A673 (cell line): ENCODE data around the gene ARFGEF2. TPM values are rescaled to one million over a fixed set of nuclear protein-coding genes. Genes with fewer than 3 reads are reported as not detected.

ENCODE experiments used
- BruUV-seq: library from RNA; stranded (reverse); fragments of 400-500 nt; replicated peaks from 2 replicates; lab custom pipeline; 2021; lab: Mats Ljungman, UMichigan
- CTCF ChIA-PET: fragments of 300-600 bp; sonication (Branson Sonifier 250); formaldehyde crosslinking; loops from one replicate; lab custom pipeline; 2022; ENCODE audit warnings: antibody characterized with exemption; lab: Charles Lee
- POLR2A ChIA-PET: fragments of 300-600 bp; sonication (Branson Sonifier 250); formaldehyde crosslinking; loops from one replicate; lab custom pipeline; 2022; ENCODE audit warnings: antibody characterized with exemption; ENCODE audit not compliant: low non-redundant PET; lab: Charles Lee
- DNase-seq: peaks from one replicate; pipeline ENCODE4 v3.0.0-alpha.2; 2015; ENCODE audit warnings: low spot score
- H3K27ac ChIP-seq: fragments of 200-600 bp; sonication (generic); 2 replicates; pipeline ENCODE4 v1.5.1; 2016; ENCODE audit warnings: mixed run types, low read depth, mild to moderate bottlenecking, mixed read lengths, antibody characterized with exemption, low read length; ENCODE audit not compliant: poor library complexity, severe bottlenecking
- H3K27me3 ChIP-seq: fragments of 200-600 bp; sonication (generic); replicated peaks from 2 replicates; pipeline ENCODE4 v1.6.1; 2017; ENCODE audit warnings: mixed run types, low read depth, mild to moderate bottlenecking, mixed read lengths, antibody characterized with exemption, low read length; ENCODE audit not compliant: insufficient read depth, poor library complexity
- H3K36me3 ChIP-seq: fragments of 200-600 bp; sonication (generic); 2 replicates; pipeline ENCODE4 v1.6.1; 2016; ENCODE audit warnings: mixed run types, mild to moderate bottlenecking, mixed read lengths, antibody characterized with exemption, low read length; ENCODE audit not compliant: insufficient read depth, poor library complexity, severe bottlenecking
- H3K4me1 ChIP-seq: fragments of 200-600 bp; sonication (generic); 2 replicates; pipeline ENCODE4 v1.6.1; 2017; ENCODE audit warnings: mixed run types, mild to moderate bottlenecking, mixed read lengths, antibody characterized with exemption, low read length; ENCODE audit not compliant: insufficient read depth, poor library complexity, severe bottlenecking
- H3K4me3 ChIP-seq: fragments of 200-600 bp; sonication (generic); 2 replicates; pipeline ENCODE4 v1.5.1; 2016; ENCODE audit warnings: low read depth, mixed run types, mild to moderate bottlenecking, mixed read lengths, low read length; ENCODE audit not compliant: poor library complexity, severe bottlenecking
- H3K9me3 ChIP-seq: fragments of 200-600 bp; sonication (generic); 2 replicates; pipeline ENCODE4 v1.6.1; 2016; ENCODE audit warnings: mixed run types, low read depth, mild to moderate bottlenecking, mixed read lengths, antibody characterized with exemption, low read length; ENCODE audit not compliant: poor library complexity, severe bottlenecking
- EZH2 ChIP-seq: fragments of 200-600 bp; sonication (generic); IDR thresholded peaks from 2 replicates; pipeline ENCODE4 v1.6.1; 2017; ENCODE audit warnings: borderline replicate concordance, low read depth, mild to moderate bottlenecking, mixed read lengths, antibody characterized with exemption, low read length; ENCODE audit not compliant: poor library complexity, severe bottlenecking
- intact Hi-C: fragments of 100-400 bp; cut with micrococcal nuclease; formaldehyde crosslinking; loops from one replicate; pipeline ENCODE4 v1.10.0; 2022; ENCODE audit not compliant: unreplicated experiment
- total RNA-seq: library from RNA; stranded (reverse); gene quantifications from 2 replicates; pipeline ENCODE4 v1.2.3, GENCODE V29; 2021
- TF ChIP-seq, protein P1 (sequence below): fragments of 300-800, 200-600 bp; sonication (generic); conservative IDR thresholded peaks from 2 replicates; pipeline ENCODE4 v1.5.1; 2017; ENCODE audit warnings: low read depth, mild to moderate bottlenecking, antibody characterized with exemption, low read length, moderate library complexity, mixed read lengths

Gene ARFGEF2
- total RNA-seq, 1 experiment from 2014 or later: 26.1 TPM

DNA sequence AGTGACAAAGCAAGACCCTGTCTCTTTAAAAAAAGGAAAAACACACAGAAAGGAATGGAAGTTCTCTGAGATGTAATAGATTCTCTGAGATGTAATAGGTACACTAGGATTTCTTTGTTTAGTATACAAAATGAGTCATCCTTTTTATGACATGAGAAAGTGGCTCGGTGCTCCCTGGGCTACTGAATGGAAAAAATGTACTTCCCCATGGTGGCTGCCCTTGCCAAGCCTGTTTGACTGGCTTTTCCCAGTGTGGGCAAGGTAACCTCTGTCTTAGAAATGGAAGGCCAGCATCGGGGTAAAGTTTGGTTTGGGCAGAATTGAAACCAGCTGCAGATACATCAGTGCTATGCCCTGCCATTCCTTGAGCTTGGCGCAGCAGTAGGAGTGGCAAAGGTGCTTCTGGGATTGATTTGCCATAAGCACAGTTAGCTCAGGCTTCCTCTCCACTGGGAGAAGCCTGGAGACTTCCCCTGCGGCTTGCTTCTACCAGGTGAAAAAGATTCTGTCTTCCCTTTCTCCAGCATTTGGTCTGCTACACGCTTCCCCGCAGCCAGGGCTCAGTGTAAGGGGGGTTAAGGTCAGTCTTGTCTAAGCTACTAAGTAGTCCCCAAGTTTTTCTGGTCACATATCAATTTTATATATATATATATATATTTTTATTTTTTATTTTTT, 24.5 kb downstream of the ARFGEF2 start:
- CTCF ChIA-PET: no interaction called here
- Histone ChIP-seq H3K27ac (no peak overlapping the region), H3K4me3 (no peak overlapping the region), H3K4me1 (no peaks in the 10 kb centered on the region), H3K36me3 (peaks cover 13% of the 10 kb centered on the region), H3K9me3 (no peaks in the 10 kb centered on the region), H3K27me3 (no peaks in the 10 kb centered on the region)
- DNase-seq: no peak
- intact Hi-C loops: no loop called here
- TF ChIP-seq EZH2: no peak
- TF ChIP-seq, protein P1, sequence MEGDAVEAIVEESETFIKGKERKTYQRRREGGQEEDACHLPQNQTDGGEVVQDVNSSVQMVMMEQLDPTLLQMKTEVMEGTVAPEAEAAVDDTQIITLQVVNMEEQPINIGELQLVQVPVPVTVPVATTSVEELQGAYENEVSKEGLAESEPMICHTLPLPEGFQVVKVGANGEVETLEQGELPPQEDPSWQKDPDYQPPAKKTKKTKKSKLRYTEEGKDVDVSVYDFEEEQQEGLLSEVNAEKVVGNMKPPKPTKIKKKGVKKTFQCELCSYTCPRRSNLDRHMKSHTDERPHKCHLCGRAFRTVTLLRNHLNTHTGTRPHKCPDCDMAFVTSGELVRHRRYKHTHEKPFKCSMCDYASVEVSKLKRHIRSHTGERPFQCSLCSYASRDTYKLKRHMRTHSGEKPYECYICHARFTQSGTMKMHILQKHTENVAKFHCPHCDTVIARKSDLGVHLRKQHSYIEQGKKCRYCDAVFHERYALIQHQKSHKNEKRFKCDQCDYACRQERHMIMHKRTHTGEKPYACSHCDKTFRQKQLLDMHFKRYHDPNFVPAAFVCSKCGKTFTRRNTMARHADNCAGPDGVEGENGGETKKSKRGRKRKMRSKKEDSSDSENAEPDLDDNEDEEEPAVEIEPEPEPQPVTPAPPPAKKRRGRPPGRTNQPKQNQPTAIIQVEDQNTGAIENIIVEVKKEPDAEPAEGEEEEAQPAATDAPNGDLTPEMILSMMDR: no peak
- no TSS peak for BruUV-seq
- POLR2A ChIA-PET: no interaction called here

DNA sequence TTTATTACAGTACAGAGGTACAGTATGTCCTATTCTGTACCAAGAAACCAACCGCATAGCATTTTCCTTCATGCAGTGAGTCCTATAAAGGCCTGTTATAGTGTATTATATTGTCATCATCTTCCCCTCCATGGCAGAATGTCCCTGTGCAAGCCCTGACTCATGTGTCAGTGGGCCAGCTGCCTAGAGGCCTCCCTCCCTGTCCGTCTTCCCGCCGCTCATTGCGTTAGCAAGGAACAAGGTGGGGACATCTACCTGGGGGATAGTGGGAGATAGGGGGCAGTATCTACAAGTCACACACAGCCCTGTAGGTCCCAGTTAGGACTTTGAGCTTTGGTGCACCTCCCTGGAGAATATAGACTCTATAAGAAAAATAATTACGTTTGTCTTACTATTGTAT, 27.1 kb downstream of the ARFGEF2 start:
- Histone ChIP-seq H3K36me3 (peaks cover 15% of the 10 kb centered on the region), H3K4me3 (no peak overlapping the region), H3K4me1 (no peaks in the 10 kb centered on the region), H3K27ac (no peak overlapping the region), H3K27me3 (no peaks in the 10 kb centered on the region), H3K9me3 (no peaks in the 10 kb centered on the region)
- no TSS peak for BruUV-seq
- CTCF ChIA-PET: no interaction called here
- intact Hi-C loops: no loop called here
- DNase-seq: no peak
- TF ChIP-seq, protein P1: no peak
- no peak for TF ChIP-seq EZH2
- POLR2A ChIA-PET: no interaction called here

DNA sequence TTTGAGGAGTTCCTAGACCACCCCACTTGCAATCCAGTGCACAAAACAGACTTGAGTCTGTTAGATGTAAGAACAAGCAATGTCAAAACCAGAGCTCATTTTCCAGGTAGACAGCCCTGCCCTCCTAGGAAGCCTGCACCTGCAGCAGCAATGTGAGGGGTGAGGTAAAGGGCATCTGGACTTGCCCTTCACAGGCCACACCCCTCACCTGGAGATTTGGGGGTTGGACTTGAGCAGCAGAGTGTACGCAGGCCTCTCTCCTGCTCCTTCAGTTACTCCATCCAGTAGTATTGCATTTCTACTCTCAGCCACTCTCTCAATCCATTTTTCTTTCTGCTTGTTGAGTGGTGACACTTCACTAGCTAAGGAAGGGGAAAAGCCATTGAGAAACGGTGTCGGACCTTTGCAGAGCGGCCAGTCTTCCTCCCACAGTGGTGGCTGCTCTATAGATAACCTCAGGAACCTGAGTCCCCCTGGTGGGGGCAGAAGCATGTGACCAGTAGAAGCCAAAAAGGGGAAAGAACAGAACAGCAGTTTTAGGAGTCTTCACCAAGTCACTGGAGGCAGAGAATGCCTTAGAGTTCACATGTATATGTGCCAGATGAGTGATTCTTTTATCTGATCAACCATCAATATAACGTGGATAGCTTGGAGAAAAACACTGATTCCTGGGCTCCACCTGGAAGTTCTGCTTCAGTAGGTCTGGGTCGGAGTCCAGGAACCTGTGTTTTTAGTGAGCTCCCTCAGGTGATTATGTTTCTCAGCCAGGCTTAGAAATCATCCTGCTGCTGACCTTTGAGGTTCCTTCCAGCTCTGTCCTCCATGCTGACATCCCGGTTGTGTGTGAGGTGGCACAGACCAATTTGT, 28.0 kb downstream of the ARFGEF2 start:
- no peak for DNase-seq
- intact Hi-C loops: no loop called here
- Histone ChIP-seq H3K27ac (no peak overlapping the region), H3K4me3 (no peak overlapping the region), H3K9me3 (no peaks in the 10 kb centered on the region), H3K36me3 (peaks cover 24% of the 10 kb centered on the region), H3K27me3 (no peaks in the 10 kb centered on the region), H3K4me1 (no peaks in the 10 kb centered on the region)
- BruUV-seq: no TSS peak
- CTCF ChIA-PET: interaction anchor here (0.6 kb wide), 1 partner anchor 44 kb away, joined by 3 read pairs; no protein-coding TSS in a partner anchor
- POLR2A ChIA-PET: no interaction called here
- no peak for TF ChIP-seq EZH2
- TF ChIP-seq, protein P1: peak; percentile 18; the same call in 1 of the 2 replicates
